OCI-LY3 (cell line): Measurements from ENCODE around the gene CAPZB.

Experiments used
- EZH2phosphoT487 ChIP-seq: fragments of 200-600 bp; shearing (Covaris generic); IDR thresholded peaks from 2 replicates; pipeline ENCODE4 v1.6.1; 2018; ENCODE audit warnings: antibody characterized with exemption, mixed run types, low read depth
- TF ChIP-seq, protein P1 (sequence below): fragments of 200-600, 300-600 bp; sonication (generic); IDR thresholded peaks from 2 replicates; pipeline ENCODE4 v1.5.1; 2014; ENCODE audit warnings: antibody characterized with exemption, low read length, low read depth

- TF ChIP-seq, protein P1, sequence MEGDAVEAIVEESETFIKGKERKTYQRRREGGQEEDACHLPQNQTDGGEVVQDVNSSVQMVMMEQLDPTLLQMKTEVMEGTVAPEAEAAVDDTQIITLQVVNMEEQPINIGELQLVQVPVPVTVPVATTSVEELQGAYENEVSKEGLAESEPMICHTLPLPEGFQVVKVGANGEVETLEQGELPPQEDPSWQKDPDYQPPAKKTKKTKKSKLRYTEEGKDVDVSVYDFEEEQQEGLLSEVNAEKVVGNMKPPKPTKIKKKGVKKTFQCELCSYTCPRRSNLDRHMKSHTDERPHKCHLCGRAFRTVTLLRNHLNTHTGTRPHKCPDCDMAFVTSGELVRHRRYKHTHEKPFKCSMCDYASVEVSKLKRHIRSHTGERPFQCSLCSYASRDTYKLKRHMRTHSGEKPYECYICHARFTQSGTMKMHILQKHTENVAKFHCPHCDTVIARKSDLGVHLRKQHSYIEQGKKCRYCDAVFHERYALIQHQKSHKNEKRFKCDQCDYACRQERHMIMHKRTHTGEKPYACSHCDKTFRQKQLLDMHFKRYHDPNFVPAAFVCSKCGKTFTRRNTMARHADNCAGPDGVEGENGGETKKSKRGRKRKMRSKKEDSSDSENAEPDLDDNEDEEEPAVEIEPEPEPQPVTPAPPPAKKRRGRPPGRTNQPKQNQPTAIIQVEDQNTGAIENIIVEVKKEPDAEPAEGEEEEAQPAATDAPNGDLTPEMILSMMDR, result no peak
- no peak for TF ChIP-seq EZH2phosphoT487
Measured at GRCh38 chr1:19349999-19350398, 135.3 kb downstream of the CAPZB start.
